Choroid plexus epithelial cell (primary cell): ENCODE measurements around the gene MBD3L1.

Source experiments
- DNase-seq: peaks from one replicate; pipeline ENCODE4 v3.0.0-alpha.2; 2010; ENCODE audit warnings: low read depth
- H3K4me3 ChIP-seq: 2 replicates; pipeline ENCODE4 v1.5.1; 2011; ENCODE audit warnings: low read depth, mild to moderate bottlenecking, control low read depth, low read length, moderate library complexity
- CTCF ChIP-seq: conservative IDR thresholded peaks from 2 replicates; pipeline ENCODE4 v1.5.1; 2011; ENCODE audit warnings: low read depth, mild to moderate bottlenecking, control low read depth, inconsistent platforms, low read length, moderate library complexity

Gene MBD3L1

GRCh38 chr19:8820234-8820633 lies 11.9 kb upstream of the MBD3L1 start:
- H3K4me3 ChIP-seq, result no peak overlapping the region
- no peak for TF ChIP-seq CTCF
- no peak for DNase-seq

GRCh38 chr19:8821748-8822241 lies 10.4 kb upstream of the MBD3L1 start:
- no peak for TF ChIP-seq CTCF
- no peak overlapping the region for H3K4me3 ChIP-seq

GRCh38 chr19:8826371-8826770 lies 5.8 kb upstream of the MBD3L1 start:
- DNase-seq, result no peak
- no peak overlapping the region for H3K4me3 ChIP-seq
- peak; percentile 8 for TF ChIP-seq CTCF

More at GRCh38 chr19:8821748-8822241, 10.4 kb upstream of the MBD3L1 start:
- no peak for DNase-seq

GRCh38 chr19:8827277-8827676 lies 4.9 kb upstream of the MBD3L1 start:
- no peak overlapping the region for H3K4me3 ChIP-seq
- DNase-seq, result no peak
- no peak for TF ChIP-seq CTCF

- no peak for TF ChIP-seq CTCF
- peak overlapping the region; percentile 85 for H3K4me3 ChIP-seq
Measured at GRCh38 chr19:8831373-8831772, 804 bp upstream of the MBD3L1 start.

GRCh38 chr19:8831832-8832131 lies 395 bp upstream of the MBD3L1 start:
- TF ChIP-seq CTCF, result peak; percentile 2
- no peak for DNase-seq
- peak overlapping the region; percentile 85 for H3K4me3 ChIP-seq

More at GRCh38 chr19:8831373-8831772, 804 bp upstream of the MBD3L1 start:
- peak; percentile 23 for DNase-seq

- no peak for DNase-seq
- H3K4me3 ChIP-seq, result no peak overlapping the region
- no peak for TF ChIP-seq CTCF
Measured at GRCh38 chr19:8835446-8835845, 3.3 kb downstream of the MBD3L1 start.
